8988T (cell line): ENCODE measurements around the gene NUSAP1.
"Not testable (repeated sequence)": the region's sequence is repeated elsewhere in the genome, so short reads cannot be mapped to it uniquely, and the experiment has no call there.

Experiments
- DNase-seq: peaks from one replicate; pipeline ENCODE4 v3.0.0; 2011

The NUSAP1 gene, protein sequence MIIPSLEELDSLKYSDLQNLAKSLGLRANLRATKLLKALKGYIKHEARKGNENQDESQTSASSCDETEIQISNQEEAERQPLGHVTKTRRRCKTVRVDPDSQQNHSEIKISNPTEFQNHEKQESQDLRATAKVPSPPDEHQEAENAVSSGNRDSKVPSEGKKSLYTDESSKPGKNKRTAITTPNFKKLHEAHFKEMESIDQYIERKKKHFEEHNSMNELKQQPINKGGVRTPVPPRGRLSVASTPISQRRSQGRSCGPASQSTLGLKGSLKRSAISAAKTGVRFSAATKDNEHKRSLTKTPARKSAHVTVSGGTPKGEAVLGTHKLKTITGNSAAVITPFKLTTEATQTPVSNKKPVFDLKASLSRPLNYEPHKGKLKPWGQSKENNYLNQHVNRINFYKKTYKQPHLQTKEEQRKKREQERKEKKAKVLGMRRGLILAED

DNA sequence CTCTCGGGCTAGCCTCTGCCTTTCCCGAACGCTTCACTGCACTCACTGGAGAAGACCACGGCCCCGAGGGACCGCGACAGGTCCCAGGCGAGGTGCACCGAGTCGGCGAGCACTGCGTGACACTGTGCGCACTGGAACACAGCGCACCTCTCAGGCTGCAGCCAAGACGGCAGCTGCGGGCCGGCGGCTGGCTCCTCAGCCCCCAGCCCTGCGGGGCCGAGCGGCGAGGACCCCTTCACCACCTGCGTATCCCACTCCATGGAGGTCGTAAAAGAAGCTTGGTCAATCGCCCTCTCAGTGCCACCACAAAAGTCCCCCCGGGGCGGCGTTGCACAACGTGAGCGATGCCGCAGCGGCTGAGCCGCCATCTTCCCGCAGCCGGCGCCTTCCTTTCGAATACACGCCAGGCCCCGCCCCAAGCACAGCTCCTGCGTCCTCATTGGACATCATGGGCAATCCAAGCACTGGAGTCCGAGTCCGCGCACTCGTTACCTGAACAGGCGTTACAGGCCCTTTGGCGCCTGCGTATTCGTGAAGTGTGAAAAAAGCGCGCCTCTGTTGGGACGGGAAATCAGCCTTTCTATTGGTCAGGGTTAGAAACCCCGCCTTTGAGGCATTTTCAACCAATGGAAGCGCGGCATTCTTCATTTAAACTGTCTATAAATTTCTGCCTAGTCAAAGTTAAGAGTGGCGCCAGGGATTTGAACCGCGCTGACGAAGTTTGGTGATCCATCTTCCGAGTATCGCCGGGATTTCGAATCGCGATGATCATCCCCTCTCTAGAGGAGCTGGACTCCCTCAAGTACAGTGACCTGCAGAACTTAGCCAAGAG lies at the start of gene NUSAP1, which contains the start of gene OIP5:
NUSAP1 (plus strand) TSS at position 688 of the 832 bp plus-strand sequence; CDS start at position 765, 77 bp downstream.
OIP5 (minus strand) TSS at position 398 of the 832 bp plus-strand sequence; CDS start at position 368, 30 bp downstream.
- DNase-seq, result peak; percentile 56

DNA sequence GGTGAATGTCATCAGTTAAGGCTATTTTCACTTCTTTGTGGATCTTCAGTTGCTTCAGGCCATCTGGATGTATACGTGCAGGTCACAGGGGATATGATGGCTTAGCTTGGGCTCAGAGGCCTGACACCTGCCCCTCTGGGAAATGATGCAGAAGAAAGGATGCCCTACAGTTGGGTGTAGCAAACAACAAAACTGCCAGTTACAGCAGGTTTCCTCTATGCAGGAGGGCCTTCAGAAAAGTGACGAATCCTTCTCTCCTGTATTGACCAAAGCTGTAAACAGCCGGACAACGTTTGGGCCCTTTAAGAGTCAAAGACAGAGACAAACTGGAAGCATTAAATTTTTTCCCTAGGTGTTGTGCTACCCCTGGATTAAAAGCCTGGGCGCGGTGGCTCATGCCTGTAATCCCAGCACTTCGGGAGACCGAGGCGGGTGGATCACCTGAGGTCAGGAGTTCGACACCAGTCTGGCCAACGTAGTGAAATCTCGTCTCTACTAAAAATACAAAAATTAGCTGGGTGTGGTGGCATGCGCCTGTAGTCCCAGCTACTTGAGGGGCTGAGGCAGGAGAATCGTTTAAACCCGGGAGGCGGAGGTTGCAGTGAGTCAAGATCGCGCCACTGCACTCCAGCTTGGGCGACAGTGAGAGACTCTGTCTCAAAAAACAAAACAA lies 49.6 kb upstream of the NUSAP1 start:
- DNase-seq, result not testable (repeated sequence)

DNA sequence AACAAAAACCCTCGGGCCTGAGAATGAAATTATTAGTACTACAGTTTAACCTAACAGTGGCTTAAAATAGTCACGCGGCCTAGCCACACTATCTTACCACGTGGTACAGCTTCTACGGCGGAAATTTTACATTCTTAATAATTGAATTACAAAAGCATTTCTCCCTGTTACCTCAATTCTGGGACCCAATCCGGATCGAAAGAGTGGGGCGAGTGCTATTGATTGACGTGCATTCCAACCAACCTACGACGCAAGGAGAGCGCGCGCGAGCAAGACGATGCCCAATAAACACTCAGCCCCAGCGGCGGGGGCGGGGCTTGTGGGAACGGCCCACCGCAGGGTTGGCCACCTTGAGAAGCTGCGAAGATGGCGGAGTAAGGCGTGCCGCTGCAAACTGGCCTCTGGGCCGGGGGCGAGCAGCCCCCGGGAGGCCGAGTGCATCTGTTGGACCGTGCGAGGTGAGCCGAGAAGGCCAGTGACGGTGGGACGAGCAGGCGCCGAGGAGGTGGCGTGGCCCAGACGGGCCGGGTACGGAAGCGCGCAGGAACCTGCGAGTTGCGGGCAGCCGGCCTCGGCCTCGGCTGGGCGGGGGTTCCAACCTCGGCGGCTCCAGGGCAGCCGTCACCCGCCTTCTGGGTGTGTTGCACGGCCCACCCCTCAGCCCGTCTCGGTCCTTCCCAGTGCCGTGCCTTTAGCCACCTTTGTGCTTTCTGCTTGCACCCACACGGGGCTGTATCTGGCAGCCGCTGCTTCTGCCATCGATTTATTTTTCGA lies 48.8 kb upstream of the NUSAP1 start:
- DNase-seq, result peak; percentile 68

DNA sequence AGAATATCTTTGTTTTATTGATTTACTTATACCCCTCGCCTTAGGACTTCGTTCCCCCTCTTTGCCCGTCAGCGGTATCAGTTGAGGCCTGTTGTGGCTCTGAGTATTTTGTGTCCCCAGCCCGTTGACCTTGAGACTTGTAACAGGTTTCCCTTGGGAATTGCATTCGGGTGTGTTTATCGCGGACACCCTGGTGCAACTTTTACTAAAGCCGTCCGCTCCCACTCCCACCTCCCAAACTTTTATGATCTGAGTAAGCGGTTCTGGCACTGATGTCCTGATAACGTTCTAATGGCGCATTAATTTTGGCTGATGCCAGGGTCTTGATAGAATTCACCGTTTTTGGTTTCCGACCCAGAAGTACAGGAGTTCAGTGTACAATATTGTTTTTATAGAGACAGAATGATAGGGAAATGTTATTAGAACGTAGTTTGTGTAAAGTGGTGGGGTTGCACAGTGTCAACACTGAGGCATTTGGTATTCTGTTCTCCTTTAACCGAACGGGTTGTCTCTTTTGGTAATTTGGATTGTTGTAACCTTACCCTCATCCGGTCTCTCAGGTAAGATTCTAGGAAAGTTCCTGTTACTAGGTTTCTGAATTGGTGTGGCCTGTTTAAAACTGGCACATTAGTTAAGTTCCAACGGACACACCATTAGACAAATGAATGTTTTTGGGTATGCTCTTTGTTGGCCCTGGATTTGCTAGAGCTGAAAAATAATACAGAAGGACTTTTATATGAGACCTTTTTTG lies 48.1 kb upstream of the NUSAP1 start:
- DNase-seq, result no peak

DNA sequence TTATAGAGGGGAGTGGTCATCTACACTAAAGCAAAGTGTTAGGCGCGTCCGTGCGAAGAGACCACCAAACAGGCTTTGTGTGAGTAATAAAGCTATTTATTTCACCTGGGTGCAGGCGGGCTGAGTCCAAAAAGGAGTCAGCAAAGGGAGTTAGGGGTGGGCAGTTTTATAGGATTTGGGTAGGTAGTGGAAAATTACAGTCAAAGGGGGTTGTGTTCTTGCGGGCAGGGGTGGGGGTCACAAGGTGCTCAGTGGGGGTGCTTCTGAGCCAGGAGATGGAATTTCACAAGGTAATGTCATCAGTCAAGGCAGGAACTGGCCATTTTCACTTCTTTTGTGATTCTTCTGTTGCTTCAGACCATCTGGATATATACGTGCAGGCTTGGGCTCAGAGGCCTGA lies 47.4 kb upstream of the NUSAP1 start:
- no peak for DNase-seq

DNA sequence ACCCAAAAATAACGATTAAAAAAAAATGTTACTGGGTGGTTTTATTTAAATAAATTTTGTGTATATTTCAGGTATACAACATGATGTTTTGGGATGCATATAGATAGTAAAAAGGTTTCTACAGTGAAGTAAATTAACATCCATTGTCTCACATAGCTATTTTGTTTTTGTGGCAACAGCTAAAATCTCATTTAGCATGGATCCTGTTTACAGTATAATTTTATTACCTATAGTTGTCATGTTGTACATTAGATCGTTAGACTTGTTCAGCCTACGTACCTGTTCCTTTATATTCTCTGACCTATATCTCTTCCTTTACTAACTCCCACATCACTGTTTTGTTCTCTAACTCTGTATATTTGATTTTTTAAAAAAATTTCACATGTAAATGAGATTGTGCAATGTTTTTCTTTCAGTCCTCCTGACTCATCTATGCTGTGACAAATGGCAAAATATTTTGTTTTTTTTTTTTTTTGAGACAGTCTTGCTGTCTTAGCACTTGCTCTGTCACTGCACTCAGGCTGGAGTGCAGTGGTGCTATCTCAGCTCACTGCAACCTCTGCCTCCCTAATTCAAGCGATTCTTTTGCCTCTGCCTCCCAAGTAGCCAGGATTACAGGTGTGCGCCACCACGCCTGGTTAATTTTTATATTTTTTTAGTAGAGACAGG lies 45.9 kb upstream of the NUSAP1 start:
- no peak for DNase-seq

DNA sequence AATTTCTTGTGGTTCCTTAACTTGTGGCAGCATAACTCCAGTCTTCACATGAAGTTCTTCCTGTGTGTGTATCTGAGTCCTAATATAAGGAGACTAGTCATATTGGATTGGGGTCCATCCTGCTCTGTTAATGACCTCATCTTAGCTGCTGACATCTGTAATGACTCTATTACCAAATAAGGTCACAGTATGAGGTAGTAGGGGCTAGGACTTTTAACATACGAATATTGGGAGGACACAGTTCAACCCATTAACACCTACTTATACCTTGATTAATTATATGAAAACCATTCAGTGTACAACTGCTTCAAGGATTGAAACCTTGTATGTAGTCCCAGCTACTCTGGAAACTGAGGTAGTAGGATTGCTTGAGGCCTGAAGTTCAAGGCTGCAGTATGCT lies 44.2 kb upstream of the NUSAP1 start:
- no peak for DNase-seq

DNA sequence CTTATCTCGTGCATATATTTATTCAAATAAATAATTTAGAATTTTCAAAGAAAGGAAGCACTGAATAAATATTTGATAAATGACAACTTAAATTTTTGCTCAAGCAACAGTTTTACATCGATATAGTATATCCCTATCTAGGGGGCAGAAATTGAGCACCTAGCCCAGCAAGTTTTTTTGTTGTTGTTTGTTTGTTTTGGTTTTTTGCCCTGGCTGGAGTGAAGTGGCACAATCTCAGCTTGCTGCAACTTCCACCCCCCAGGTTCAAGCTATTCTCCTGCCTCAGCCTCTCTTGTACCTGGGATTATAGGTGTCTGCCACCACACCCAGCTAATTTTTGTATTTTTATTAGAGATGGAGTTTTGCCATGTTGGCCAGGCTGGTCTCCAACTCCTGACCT lies 42.7 kb upstream of the NUSAP1 start:
- DNase-seq, result no peak

DNA sequence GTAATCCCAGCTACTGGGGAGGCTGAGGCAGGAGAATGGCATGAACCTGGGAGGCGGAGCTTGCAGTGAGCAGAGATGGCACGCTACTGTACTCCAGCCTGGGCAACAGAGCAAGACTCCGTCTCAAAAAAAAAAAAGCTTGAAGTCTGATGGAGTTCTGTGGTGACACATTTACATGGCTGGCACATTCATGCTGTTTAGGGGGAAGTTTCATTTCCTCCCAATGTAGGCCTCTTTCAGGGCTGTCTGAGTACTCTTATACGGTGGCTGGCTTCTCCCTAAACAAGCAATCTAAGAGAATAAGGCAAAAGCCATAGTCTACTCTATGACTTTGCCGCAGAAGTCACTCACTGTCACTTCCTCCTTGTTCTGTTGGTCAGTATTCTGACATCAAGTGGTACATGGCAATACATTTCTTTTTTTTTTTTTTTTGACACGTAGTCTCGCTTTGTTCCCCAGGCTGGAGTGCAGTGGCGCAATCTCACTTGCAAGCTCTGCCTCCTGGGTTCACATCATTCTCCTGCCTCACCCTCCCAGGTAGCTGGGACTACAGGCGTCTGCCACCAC lies 41.5 kb upstream of the NUSAP1 start:
- DNase-seq, result no peak

DNA sequence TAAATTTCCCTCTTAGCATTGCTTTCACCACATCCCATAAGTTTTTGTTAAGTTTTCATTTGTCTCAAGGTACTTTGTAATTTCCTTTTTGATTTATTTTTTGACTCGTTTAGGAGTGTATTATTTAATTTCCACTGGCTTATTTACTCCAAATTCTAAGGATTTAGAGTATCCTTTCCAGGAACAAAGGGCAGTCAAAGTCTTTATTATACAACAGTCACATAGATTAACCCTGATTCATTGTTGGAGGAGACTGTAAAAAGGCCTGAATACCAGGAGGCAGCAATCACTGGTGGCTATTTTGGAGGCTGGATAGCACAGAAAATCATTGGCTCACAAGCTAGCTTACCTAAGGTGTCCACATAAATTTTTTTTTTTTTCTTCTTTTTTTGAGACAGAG lies 40.2 kb upstream of the NUSAP1 start:
- DNase-seq, result no peak

DNA sequence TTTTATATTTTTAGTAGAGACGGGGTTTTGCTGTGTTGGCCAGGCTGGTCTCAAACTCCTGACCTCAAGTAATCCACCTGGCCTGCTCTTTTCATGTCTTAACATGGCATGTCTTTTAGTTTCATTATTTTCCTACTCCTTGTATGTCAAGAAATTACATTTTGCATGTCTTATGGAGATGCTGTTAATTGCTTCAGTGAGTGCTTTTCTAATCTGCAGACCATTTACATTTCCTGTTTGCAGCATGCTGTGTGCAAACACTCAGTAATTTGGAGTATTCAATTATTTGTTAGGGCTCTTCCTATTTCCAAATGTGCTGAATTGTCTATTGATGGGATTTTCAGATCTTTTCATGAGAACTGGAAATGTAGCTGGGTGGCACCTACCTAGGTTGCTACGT lies 31.5 kb upstream of the NUSAP1 start:
- DNase-seq, result not testable (repeated sequence)

DNA sequence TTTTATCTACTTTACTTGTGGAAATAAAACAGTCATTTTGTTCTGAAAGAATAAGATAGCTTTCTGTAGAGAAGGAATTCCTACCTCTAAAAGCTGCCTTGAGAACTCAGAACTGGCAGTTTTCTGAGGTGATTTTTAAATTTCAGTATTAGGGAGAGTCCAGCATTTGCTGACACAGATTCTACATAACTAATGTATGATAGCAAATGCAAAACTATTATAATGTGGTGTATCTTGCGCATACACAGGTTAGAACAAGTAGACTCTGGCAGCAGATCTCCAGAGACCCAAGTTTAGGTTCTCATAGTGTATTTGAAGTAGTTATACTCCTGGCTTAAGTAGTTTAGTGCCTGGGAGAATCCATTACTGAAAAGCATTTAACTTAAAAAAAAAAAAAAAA lies 31.1 kb upstream of the NUSAP1 start:
- no peak for DNase-seq

DNA sequence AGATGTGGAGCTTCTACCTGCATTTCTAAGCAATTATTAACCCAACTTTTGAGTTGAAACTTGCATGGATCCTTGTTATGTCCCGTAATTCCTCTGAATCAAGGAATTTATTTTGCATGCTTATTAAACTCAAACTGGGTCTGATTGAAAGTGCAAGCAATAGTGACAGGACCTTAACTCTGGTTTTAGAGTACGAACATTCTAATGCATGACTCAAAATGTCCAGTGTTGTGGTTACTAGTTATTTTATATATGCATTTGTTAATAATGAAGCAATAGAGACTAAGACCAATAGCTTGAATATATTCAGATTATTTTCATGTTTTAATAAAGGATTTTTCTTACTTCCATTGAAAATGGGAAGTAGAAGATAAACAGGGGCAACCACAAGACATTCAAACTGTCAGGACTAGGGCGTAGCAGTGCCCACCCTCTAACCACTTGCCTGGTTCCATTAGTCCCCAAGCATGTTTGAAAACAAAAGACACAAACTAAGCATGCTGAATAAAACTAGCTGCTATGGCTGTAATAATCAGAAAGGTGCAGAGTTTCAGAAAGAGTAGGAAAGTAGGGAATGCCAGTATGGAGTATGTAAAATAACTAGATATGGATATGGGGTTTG lies 28.4 kb upstream of the NUSAP1 start:
- DNase-seq, result no peak

DNA sequence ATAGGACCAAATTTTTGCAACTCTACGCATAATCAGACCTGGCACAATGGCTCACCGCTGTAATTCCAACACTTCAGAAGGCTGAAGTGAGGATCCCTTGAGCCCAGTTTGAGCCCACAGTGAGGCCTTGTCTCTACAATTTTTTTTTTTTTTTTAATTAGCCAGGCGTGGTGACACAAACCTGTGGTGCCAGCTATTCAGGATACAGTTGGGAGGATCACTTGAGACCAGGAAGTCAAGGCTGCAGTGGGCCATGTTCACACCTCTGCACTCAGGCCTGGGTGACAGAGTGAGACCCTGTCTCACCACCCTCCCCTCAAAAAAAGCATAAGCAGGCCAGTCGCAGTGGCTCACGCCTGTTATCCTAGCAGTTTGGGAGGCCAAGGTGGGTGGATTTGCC lies 25.0 kb upstream of the NUSAP1 start:
- no peak for DNase-seq

DNA sequence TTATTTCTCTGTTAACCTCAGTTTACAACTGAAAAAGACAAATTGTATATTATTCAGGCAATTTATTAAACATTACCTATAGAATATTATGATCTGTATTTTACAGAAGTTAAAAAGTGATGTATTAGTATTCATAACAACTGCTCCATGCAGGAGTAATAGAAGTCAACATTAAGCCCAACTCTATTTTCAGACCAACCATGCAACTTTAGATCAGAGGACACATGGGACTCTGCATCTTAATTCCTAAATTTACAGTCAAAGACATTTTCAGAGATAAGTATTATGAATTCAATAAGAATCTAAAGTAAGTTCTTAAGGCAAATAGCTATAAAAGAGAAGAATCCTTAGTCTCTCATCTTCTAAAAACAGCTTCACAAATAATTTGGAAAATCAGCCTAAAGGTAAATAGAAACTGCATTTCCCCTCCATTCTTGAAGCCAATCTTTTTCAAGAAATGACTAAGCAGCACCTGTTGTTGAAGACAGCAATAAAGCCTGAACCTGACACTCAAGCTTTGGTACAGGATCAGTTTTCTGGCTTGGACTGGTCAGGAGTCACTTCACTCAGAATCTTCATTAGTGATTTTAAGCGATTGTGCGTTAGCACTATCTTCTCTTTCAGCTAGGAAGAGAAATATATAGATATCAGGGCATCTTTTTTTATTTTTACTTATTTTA lies 23.3 kb upstream of the NUSAP1 start:
- no peak for DNase-seq

DNA sequence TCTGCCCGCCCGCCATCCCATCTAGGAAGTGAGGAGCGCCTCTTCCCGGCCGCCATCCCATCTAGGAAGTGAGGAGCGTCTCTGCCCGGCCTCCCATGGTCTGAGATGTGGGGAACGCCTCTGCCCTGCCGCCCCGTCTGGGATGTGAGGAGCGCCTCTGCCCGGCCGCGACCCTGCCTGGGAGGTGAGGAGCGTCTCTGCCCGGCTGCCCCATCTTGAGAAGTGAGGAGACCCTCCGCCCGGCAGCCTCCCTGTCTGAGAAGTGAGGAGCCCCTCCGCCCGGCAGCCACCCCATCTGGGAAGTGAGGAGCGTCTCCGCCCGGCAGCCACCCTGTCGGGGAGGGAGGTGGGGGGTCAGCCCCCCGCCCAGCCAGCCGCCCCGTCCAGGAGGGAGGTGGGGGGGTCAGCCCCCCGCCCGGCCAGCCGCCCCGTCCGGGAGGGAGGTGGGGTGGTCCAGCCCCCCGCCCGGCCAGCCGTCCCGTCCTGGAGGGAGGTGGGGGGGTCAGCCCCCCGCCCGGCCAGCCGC lies 11.8 kb upstream of the NUSAP1 start:
- not testable (repeated sequence) for DNase-seq

DNA sequence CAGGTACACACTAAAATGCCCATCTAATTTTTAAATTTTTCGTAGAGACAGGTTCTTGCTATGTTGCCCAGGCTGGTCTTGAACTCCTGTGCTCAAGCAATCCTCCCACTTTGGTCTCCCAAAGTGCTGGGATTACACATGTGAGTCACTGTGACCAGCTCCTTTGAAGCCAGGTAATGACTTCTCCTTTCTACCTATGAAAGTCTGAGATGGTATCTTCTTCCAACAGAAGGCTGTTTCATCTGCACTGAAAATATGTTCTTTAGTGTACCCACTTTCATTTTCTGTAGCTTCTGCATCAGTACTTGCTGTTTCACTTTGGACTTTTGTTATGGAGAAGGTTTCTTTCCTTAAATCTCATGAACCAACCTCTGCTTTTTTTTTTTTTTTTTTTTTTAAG lies 9.1 kb upstream of the NUSAP1 start:
- DNase-seq, result no peak

DNA sequence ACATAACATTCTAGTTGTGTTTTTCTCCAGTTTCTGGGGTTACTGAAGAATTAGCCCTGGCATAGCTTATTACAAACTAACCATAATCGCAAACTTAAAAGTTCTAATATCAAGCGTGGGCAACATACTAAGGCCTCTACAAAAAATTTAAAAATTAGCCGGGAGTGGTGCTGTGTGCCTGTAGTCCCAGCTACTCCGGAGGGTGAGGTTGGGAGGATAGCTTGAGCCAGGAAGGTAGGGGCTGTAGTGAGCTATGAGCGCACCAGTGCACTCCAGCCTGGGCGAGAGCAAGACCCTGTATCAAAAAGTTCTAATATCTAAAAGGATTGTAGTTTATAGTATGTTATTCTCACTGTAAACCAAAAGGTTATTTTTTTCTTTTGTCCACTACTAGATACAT lies 1.4 kb upstream of the NUSAP1 start:
- DNase-seq, result no peak

DNA sequence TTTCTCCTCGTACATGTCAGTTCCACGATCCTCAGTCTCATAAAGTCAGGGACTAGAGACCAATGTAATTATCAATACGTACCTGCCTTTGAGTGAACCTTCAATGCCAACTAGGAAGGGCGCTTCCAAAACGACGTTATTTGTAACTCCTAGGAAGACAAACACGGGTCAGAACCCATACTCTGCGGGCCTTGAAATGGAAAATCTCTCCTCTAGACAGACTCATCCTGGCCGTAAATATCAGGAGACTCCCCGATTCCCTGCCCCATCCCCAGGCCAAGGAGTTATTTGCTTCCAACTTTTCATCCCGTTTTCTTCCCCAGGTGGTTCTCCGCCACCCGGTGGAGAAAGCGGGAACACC lies 868 bp upstream of the NUSAP1 start:
- peak; percentile 19 for DNase-seq
